ENCODE measurements around the gene CD320.

- TF ChIP-seq EZH2 (IDR thresholded peaks at IDR 0.05; ENCODE audit: insufficient read depth, poor library complexity, severe bottlenecking) (no peak), EZH2phosphoT487 (IDR thresholded peaks at IDR 0.05; ENCODE audit: insufficient read depth, low read depth) (peak; percentile 95)
Observed at GRCh38 chr19:8355631-8356402, 47.7 kb upstream of the CD320 start.
